ENCODE results near the gene SSRP1.
"Not testable (repeated sequence)": the region's sequence is repeated elsewhere in the genome, so short reads cannot be mapped to it uniquely, and the experiment has no call there.

Gene SSRP1

DNA sequence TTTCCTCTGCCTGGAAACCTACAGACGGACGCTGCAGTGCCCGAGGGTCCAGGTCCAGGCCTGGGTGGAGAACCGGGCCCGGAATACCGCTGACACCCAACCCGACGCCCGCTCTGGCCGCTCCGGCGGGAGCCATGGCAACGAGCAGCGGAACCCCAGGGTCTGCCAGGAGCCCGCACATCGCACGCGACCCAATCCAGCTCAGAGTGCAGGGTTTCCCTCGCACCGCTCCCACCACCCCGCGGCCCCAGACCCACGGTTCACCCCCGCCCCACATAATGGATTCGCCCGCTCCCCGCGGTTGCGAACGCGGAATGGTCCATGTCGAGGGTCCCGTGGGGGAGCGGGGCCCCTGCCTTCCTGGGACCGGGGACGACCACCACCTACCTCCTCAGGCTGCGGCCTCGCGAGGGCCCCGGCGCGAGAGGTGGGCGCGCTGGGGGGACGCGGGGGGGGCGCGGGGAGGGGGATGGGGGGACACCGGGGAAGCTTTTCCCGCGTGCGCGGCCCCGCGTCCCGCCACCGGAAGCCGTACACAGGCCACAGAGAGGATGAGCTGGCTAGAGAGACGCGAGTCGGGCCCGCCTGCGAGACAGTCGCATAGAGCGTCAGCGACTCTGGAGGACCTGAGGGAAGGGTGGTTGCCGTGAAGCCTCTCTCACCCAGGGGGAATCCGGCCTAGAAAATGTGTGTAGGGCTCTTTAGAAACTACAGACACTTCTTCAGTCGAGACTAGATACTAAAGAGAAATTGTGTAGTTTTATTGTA is at the start of gene SSRP1:
Gene SSRP1, minus strand, starts transcription at position 550 of the 768 bp plus-strand sequence. CDS start 771 bp downstream, outside the sequence.
- peak within 1 kb of the TSS; percentile 86 for H3K4me3 ChIP-seq (ENCODE audit: low read depth, low read length)

- H3K4me3 ChIP-seq (ENCODE audit: low read depth, low read length): no peak within 1 kb of the TSS
Measured at GRCh38 chr11:57380975-57381374, 45.3 kb upstream of the SSRP1 start, which contains the start of gene PRG3. Gene PRG3, minus strand, starts transcription at chr11:57381150. Its CDS starts 442 bp downstream, at chr11:57380708.

DNA sequence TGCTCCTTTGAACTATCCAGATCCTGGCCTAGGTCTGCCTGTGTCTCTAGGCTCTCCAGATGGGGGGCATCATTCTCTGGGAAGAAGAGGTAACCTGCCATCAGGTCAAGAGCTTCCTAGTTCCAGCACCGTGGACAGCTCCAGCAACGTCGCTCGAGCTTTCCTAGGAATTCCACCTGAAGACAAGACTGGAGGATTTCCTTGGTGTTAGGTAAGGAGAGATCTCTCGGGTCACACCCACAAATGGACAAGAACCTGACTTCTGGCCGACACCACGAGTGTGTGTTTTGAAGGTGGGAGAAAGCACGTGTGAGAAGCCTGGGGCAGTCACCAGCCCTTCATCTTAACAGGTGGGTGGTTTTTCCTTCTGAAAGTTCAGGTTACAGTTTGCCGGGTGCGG is 44.0 kb upstream of the SSRP1 start:
- no peak overlapping the region for H3K4me3 ChIP-seq (ENCODE audit: low read depth, low read length)

DNA sequence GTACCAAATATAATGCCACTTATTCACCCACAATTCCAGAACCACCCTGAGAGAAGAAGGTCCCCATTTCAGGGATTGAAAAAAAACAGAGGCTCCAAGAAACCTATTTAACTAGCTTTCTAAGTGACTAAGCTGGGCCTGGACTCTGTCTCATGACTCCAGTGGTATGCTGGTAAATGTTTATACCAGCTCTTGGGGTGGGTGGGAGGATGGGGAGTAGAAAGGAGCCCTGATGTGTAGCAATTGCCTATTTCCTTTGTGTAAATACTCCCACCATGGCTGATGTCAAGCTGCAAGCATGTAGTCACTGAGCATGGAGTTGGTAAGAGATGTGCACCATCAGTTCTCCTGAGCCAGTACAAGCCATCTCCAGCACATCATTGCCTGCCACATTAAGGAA is 42.5 kb upstream of the SSRP1 start:
- H3K4me3 ChIP-seq (ENCODE audit: low read depth, low read length): no peak overlapping the region

DNA sequence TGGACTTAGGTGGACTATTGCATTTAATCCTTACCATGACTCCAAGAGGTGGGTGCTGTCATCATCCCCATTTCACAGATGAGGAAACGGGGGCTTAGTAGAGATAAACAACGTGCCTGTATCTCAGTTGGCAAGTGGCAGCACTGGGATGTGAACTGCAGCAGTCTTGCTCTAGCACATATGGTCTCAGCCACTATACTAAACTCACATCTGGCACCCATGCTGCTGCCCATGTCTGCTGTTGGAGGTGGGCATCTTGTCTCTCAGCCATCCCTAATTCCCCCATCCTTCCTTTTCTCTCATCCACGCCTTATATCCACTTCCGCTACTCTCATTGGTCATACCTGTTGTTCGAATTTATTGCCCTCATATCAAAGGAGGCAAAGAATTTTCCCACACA is 41.4 kb upstream of the SSRP1 start:
- no peak overlapping the region for H3K4me3 ChIP-seq (ENCODE audit: low read depth, low read length)

DNA sequence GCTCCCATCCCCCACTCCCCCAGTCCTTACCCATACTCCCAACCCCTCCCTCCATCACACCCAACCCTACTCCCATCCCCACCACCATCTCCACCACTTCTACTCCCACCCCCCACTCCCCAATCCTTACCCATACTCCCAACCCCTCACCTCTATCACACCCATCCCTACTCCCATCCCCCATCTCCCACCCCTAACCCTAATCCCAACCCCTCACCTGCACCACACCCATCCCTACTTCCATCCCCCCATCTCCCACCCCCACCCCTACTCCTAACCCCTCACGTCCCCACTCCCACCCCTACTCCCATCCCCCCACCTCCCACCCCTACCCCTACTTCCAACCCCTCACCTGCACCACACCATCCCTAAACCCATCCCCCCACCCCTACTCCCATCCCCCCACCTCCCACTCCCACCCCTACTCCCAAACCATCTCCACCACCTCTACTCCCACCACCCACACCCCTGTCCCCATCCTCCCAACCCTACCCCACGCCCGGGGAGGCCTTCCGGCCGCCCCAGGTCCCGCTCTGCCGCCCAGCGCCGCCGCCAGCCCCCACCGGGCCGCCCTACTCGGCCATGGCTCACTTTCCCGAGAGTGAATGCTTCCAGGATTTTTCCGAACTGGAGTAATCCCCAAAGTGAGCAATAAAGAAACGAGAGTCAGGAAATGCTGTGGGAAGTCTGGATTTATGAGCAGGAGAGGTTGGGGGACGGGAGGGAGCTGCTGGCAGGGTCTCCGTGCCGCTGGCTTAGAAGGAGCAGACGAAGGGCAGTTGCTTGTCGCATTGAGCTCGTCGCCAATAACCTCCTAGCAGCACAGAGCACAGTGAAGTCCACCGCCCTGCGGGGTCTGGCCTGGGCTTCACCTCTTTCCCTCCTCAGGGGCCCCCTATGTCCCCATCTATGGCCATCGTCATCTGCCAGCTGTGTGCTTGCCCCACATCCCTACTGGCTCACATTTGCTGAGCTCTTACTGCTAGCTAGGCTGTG is 40.7 kb upstream of the SSRP1 start:
- H3K4me3 ChIP-seq (ENCODE audit: low read depth, low read length): no peak overlapping the region

DNA sequence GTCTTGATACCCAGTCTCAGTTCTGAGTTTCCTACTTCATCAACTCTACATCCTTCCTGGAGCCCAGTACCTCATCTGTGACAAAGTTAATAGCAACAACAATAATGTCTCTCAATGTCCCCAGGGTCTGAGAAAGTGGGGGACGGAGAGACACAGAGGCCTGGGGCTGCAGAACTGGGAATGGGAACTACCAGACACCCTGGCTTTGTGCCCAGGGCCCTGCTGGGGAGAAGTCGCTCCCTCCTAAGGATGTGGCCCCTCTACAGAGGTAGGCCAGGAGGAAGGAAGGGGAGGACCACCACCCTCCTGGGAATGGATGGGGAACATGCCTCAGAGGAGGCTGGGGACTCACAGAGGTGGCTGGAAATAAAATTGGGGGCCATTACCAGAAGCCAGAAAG is 39.8 kb upstream of the SSRP1 start:
- no peak overlapping the region for H3K4me3 ChIP-seq (ENCODE audit: low read depth, low read length)

- H3K4me3 ChIP-seq (ENCODE audit: low read depth, low read length): no peak overlapping the region
Measured at GRCh38 chr11:57374966-57375365, 39.3 kb upstream of the SSRP1 start.

GRCh38 chr11:57373146-57373545 is 37.5 kb upstream of the SSRP1 start:
- no peak overlapping the region for H3K4me3 ChIP-seq (ENCODE audit: low read depth, low read length)

- no peak overlapping the region for H3K4me3 ChIP-seq (ENCODE audit: low read depth, low read length)
Measured at GRCh38 chr11:57370941-57371340, 35.2 kb upstream of the SSRP1 start.

GRCh38 chr11:57370251-57370650 is 34.6 kb upstream of the SSRP1 start:
- H3K4me3 ChIP-seq (ENCODE audit: low read depth, low read length): no peak overlapping the region

GRCh38 chr11:57368845-57369232 is 33.1 kb upstream of the SSRP1 start:
- no peak overlapping the region for H3K4me3 ChIP-seq (ENCODE audit: low read depth, low read length)

DNA sequence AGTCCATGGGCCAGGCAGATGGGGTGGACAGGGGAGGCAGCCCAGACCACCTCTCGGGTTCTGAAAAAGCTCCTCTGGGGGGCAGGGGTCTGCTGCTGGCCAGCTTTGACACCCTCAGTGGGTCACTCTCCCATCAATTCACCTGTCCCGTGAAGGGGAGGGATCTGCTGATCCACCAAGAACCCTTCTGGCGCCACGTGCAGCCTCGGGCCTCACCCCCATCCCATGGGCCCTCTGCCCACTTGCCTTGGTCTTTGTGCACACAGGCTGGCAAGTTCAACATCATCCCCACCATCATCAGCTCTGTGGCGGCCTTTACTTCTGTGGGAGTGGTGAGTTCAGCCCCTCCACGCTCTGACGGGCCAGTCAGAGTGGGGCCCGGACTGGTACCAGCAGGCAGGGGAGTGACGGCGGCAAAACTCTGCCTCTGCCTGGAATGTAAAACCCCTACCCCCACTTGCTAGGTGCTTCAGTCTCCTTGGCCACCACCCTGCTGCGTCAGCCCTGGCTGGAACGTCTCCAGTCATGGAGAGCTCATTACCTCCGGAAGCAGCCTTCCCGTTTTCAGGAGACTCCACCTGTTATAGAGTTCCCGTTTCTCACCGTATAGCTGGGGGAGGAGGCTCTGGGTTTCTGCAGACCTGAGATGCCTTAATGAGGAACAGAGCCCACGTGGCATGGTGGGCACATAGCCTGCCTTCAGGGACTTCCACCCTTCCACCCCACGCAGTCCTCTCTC is 32.6 kb upstream of the SSRP1 start:
- H3K4me3 ChIP-seq (ENCODE audit: low read depth, low read length): no peak overlapping the region

DNA sequence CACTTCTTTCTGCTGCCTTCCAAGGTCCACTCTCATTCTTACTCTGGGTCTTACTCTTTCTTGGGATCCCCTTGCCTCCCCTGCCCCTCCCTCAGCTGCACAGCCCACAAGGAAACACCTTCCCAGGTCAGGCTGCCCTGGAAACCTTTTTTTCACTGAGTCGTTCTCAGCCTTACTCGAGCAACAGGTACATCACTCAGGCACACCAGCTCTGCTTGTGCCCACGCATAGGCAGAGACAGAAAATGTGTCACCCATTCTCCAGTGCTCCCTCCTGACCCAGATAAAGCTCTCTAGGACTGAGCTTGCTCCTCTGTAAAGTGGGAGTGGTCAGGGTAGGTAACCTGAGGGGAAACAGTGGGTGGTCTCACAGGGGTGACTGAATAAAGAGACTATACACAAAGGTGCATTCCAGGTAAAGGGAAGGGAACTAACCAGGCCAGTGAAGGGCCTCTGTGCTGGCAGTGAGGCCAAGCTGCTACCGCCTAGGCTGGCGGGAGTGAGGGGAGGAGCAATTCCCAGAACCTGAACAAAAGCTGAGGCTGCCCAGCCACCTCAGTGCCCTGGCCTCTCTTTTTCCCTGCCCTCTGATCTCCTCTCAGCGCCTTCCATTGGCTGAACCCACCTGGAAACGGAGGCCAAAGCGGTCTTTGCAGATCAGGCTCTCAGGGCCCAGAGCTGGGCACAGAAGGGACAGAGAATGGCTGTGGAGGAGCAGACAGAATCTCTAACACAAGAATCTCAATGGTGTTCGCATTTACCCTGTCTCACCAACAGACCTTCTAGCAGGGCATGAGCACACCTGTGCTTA is 29.4 kb upstream of the SSRP1 start:
- H3K4me3 ChIP-seq (ENCODE audit: low read depth, low read length): no peak overlapping the region

DNA sequence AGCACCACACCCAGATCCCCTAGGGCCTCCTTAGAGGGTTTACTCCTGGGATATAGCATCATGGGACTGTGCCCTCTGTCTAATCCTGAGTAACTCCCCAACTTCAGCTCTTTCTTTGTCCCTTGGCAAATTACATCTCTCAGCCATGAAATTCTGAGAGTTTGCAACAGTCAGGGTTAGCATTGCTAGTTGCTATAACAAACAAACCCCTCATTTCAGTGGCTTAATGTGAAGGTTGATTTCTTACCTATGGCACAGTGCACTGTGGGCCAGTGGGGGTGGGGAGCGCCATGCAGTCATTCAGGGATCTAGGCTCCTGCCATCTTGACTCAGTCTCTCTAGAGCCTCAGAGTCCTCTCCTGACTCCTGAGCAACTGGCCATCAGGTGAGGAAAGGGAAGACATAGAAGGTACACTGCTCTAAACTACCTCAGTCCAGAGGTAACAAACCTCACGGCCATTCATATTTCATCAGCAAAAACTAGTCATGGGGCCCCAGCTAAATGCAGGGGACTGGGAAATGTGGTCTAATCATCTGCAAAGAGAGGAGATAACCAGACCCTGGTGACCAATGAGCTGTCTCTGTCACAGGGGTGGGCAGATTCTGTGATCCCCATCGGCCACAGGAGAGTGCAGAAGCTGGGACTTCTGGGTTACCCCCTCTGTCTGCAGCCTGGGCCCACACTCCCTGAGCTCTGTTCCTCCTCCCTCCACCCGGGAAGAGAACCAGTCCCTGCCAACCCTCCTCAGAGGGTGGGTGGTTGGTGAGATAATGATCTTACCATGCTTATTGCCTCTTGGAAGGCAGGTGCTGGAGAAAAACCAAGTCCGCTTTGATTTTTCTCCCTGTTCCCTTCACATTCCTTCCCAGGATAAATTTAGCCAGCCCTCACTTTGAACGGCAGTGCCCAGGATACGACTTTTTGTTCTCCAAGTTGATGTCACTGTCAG is 27.7 kb upstream of the SSRP1 start:
- no peak overlapping the region for H3K4me3 ChIP-seq (ENCODE audit: low read depth, low read length)

DNA sequence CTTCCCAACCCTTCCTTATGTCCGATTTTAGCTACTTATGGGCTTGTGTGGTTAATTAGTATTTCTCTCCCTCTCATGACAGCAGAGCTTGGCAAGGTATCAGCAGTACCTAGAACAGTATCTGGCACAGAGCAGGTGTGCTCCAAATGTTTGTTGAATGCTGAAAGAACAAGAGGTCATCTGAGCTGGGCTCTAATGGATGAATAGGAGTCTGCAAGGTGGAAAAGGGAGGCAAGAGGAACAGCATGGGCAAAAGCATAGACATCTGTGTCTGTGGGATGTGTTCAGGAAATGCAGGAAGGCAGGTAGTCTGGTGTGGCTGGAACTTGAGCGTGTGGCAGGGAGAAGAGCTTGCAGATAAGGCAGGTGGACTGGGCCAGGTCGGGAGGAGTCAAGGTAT is 26.2 kb upstream of the SSRP1 start:
- H3K4me3 ChIP-seq (ENCODE audit: low read depth, low read length): no peak overlapping the region

- H3K4me3 ChIP-seq (ENCODE audit: low read depth, low read length): not testable (repeated sequence)
Measured at GRCh38 chr11:57361420-57361819, 25.7 kb upstream of the SSRP1 start.

- H3K4me3 ChIP-seq (ENCODE audit: low read depth, low read length): no peak overlapping the region
Measured at GRCh38 chr11:57360991-57361390, 25.3 kb upstream of the SSRP1 start.

All from iPS-11a (cell line).